Karpas-422 (cell line): ENCODE data around the gene NFIA. TPM values are rescaled to one million over a fixed set of nuclear protein-coding genes. Genes with fewer than 3 reads are reported as not detected.
A peak's percentile ranks its signal among the peaks of the same experiment; 100 is the strongest.

Source experiments
- DNase-seq: peaks from one replicate; pipeline ENCODE4 v3.0.0-alpha.2; 2015
- H2AFZ ChIP-seq: fragments of 200-600 bp; sonication (generic); 2 replicates; pipeline ENCODE4 v1.6.1; 2014; ENCODE audit warnings: antibody characterized with exemption, low read length, mixed read lengths
- H3K27ac ChIP-seq: fragments of 200-600 bp; sonication (generic); 2 replicates; pipeline ENCODE4 v1.5.1; 2014; ENCODE audit warnings: mild to moderate bottlenecking, low read length, moderate library complexity
- H3K27me3 ChIP-seq: fragments of 200-600 bp; sonication (generic); 2 replicates; pipeline ENCODE4 v1.6.1; 2014; ENCODE audit warnings: low read length, mixed read lengths
- H3K36me3 ChIP-seq: fragments of 200-600 bp; sonication (generic); 2 replicates; pipeline ENCODE4 v1.6.1; 2014; ENCODE audit warnings: low read length, mixed read lengths; ENCODE audit not compliant: insufficient read depth
- H3K4me1 ChIP-seq: fragments of 200-600 bp; sonication (generic); 2 replicates; pipeline ENCODE4 v1.6.1; 2014; ENCODE audit warnings: mild to moderate bottlenecking, low read length, mixed read lengths
- H3K4me2 ChIP-seq: fragments of 200-600 bp; sonication (generic); 2 replicates; pipeline ENCODE4 v1.6.1; 2014; ENCODE audit warnings: low read length, low read depth, mild to moderate bottlenecking; ENCODE audit not compliant: poor library complexity, severe bottlenecking
- H3K4me3 ChIP-seq: fragments of 200-600 bp; sonication (generic); 2 replicates; pipeline ENCODE4 v1.5.1; 2014; ENCODE audit warnings: mild to moderate bottlenecking, antibody characterized with exemption, low read length, mixed read lengths
- H3K79me2 ChIP-seq: fragments of 200-600 bp; sonication (generic); 2 replicates; pipeline ENCODE4 v1.6.1; 2014; ENCODE audit warnings: mild to moderate bottlenecking, low read length, mixed read lengths
- H3K9ac ChIP-seq: fragments of 200-600 bp; sonication (generic); 2 replicates; pipeline ENCODE4 v1.6.0; 2014; ENCODE audit warnings: low read length
- H3K9me2 ChIP-seq: fragments of 200-600 bp; sonication (generic), shearing (Covaris generic); replicated peaks from 2 replicates; pipeline ENCODE4 v1.6.0; 2014; ENCODE audit warnings: mild to moderate bottlenecking, low read length, moderate library complexity; ENCODE audit not compliant: insufficient read depth
- H3K9me3 ChIP-seq: fragments of 300-700, 200-600 bp; sonication (generic); 2 replicates; pipeline ENCODE4 v1.6.1; 2014; ENCODE audit warnings: low read length, mixed read lengths
- H4K20me1 ChIP-seq: fragments of 200-600 bp; sonication (generic); 2 replicates; pipeline ENCODE4 v1.6.1; 2014; ENCODE audit warnings: mild to moderate bottlenecking, antibody characterized with exemption, low read length, low read depth; ENCODE audit not compliant: insufficient read depth
- total RNA-seq: library from RNA; depleted of rRNA; stranded (reverse); fragments of >200 nt; shearing (Covaris generic); gene quantifications from 2 replicates; pipeline ENCODE4 v1.2.3, GENCODE V29; 2014; ENCODE audit warnings: low replicate concordance

Gene NFIA
- total RNA-seq, 1 experiment from 2014 or later: 38.3 TPM

- H3K36me3 ChIP-seq: no peaks in the 10 kb centered on the region; the same call in 1 of the 2 replicates
- H4K20me1 ChIP-seq: peaks cover 27% of the 10 kb centered on the region
- no peak for DNase-seq
- no peaks in the 10 kb centered on the region for H3K9me2 ChIP-seq
- H3K9ac ChIP-seq: no peak overlapping the region
- peaks cover 25% of the 10 kb centered on the region for H3K4me1 ChIP-seq
- H3K4me2 ChIP-seq: no peak overlapping the region
- no peaks in the 10 kb centered on the region for H3K79me2 ChIP-seq
- no peak overlapping the region for H3K27ac ChIP-seq
- no peak overlapping the region for H2AFZ ChIP-seq
- H3K4me3 ChIP-seq: no peak overlapping the region
- H3K9me3 ChIP-seq: no peaks in the 10 kb centered on the region
- H3K27me3 ChIP-seq: no peaks in the 10 kb centered on the region
Measured at GRCh38 chr1:61181067-61182038, 99.0 kb downstream of the NFIA start.

DNA sequence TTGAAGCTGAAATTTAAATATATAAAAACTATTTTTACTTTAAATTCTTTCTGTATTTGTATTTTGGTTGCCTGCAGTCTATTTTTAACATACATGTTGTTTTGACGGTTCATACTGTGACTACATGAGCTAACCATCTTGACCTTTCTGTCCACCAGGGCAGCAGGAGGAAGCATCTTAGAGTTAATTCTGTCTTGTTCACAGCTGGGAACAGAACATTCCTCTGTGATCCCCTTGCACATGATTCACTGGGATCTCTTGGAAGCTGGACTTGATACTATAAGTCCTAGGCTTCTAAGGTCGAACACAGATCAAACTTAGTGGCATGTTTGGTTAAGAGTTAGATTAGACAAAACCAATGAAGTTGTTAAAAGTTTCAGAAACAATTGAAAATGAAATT lies 99.7 kb downstream of the NFIA start:
- H3K9me2 ChIP-seq: no peaks in the 10 kb centered on the region
- H3K79me2 ChIP-seq: no peaks in the 10 kb centered on the region
- no peaks in the 10 kb centered on the region for H3K27me3 ChIP-seq

DNA sequence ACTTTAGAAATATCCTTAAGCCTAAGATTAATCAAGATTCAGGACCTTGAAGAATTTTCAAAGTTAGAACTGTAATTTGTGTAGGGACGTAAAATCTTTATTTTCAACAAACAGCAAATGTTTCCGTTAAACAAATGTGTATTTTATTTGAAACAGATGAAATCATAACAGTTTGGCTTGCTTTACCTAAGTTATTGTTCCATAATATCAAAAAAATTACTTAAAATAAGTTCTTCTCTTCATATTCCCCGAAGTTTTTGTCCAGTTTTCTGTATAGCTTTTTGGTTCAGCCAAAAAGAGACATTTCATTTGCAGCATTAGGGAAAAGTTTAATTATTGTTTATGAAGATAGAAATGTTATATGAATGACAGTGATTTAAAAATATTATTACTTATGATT lies 100.1 kb downstream of the NFIA start:
- H3K4me3 ChIP-seq: no peak overlapping the region
- peaks cover 38% of the 10 kb centered on the region for H4K20me1 ChIP-seq
- no peak for DNase-seq
- H3K27me3 ChIP-seq: no peaks in the 10 kb centered on the region
- H3K9me3 ChIP-seq: no peaks in the 10 kb centered on the region
- H3K4me2 ChIP-seq: no peak overlapping the region
- peaks cover 22% of the 10 kb centered on the region for H3K4me1 ChIP-seq
- no peaks in the 10 kb centered on the region for H3K79me2 ChIP-seq
- no peak overlapping the region for H2AFZ ChIP-seq
- no peaks in the 10 kb centered on the region for H3K9me2 ChIP-seq
- H3K36me3 ChIP-seq: no peaks in the 10 kb centered on the region
- no peak overlapping the region for H3K27ac ChIP-seq
- no peak overlapping the region for H3K9ac ChIP-seq

More for the DNA sequence above, 99.7 kb downstream of the NFIA start:
- Histone ChIP-seq H2AFZ (no peak overlapping the region), H3K36me3 (no peaks in the 10 kb centered on the region; the same call in 1 of the 2 replicates), H3K4me2 (no peak overlapping the region), H3K9ac (no peak overlapping the region), H4K20me1 (peaks cover 33% of the 10 kb centered on the region), H3K4me1 (peaks cover 24% of the 10 kb centered on the region), H3K4me3 (no peak overlapping the region), H3K9me3 (no peaks in the 10 kb centered on the region), H3K27ac (no peak overlapping the region)
- DNase-seq: no peak

GRCh38 chr1:61183471-61184039 lies 101.2 kb downstream of the NFIA start:
- no peaks in the 10 kb centered on the region for H3K9me2 ChIP-seq
- H3K4me2 ChIP-seq: no peak overlapping the region
- peaks cover 22% of the 10 kb centered on the region for H3K4me1 ChIP-seq
- H3K79me2 ChIP-seq: no peaks in the 10 kb centered on the region
- no peaks in the 10 kb centered on the region for H3K27me3 ChIP-seq
- H3K27ac ChIP-seq: no peak overlapping the region
- no peak for DNase-seq
- H3K9ac ChIP-seq: no peak overlapping the region
- H3K4me3 ChIP-seq: no peak overlapping the region
- H2AFZ ChIP-seq: no peak overlapping the region
- no peaks in the 10 kb centered on the region for H3K36me3 ChIP-seq
- H3K9me3 ChIP-seq: no peaks in the 10 kb centered on the region
- H4K20me1 ChIP-seq: peaks cover 36% of the 10 kb centered on the region

DNA sequence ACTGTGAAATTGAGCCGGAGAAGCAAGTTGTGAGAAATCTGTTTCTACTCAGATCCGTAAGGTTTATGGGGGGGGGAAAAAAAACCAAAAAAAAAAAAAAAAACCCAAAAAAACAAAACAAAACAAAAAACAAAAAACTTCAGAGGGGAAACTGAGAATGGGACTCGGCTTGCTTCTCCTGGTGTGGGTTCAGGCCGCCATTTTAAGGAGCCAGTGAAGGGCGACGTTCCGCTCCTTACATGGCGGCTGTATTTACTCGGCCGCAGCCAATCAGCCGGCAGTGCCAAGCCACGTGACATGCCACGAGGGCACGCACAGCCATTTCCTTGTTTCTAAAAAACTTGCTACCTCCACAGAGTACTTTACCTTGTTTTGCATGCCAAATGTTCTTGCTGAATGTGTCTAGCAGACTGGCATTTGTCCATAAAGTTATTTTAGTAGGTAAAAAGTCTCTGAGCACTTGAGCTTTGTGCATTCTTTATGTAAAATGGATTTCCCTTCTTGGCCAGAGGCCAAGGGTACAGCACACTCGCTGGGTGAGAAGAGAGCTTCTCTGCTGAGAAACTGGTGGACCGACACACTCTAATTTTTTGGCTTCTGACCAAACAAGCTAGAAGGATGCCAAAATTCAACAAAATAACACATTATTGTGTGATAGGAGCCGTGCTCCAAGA lies 101.8 kb downstream of the NFIA start:
- H2AFZ ChIP-seq: no peak overlapping the region
- H3K9ac ChIP-seq: no peak overlapping the region
- H3K4me3 ChIP-seq: no peak overlapping the region; the same call in 1 of the 2 replicates
- H3K79me2 ChIP-seq: no peaks in the 10 kb centered on the region
- DNase-seq: peak; percentile 92
- no peaks in the 10 kb centered on the region for H3K27me3 ChIP-seq
- H3K27ac ChIP-seq: no peak overlapping the region
- peaks cover 30% of the 10 kb centered on the region for H4K20me1 ChIP-seq
- H3K4me1 ChIP-seq: peaks cover 22% of the 10 kb centered on the region
- no peaks in the 10 kb centered on the region for H3K36me3 ChIP-seq
- peak overlapping the region; percentile 32 for H3K4me2 ChIP-seq
- no peaks in the 10 kb centered on the region for H3K9me3 ChIP-seq
- H3K9me2 ChIP-seq: no peaks in the 10 kb centered on the region

DNA sequence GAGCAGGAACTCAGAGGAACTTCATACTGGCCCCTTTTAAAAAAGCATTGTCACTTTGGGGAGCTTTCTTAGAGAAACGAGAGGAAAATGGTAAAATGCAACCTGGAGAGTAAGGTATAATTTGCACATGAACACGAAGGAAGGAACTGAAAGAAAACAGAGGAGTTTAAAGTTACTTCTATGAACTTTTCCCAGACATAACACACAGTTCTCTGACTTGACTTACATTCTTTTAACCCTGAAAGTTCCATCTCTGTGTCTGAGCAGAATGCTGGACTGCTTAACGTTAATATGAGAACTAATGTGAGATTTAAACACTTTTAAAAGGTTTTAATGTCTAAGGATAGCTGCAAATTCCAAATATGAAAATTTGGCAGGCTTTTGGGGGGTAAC lies 102.3 kb downstream of the NFIA start:
- Histone ChIP-seq H3K4me2 (peak overlapping the region; percentile 32), H3K4me1 (peaks cover 22% of the 10 kb centered on the region), H3K36me3 (no peaks in the 10 kb centered on the region), H3K27ac (no peak overlapping the region), H3K9me3 (no peaks in the 10 kb centered on the region), H3K9ac (no peak overlapping the region), H3K4me3 (no peak overlapping the region; the same call in 1 of the 2 replicates), H3K27me3 (no peaks in the 10 kb centered on the region), H3K79me2 (no peaks in the 10 kb centered on the region), H2AFZ (no peak overlapping the region), H3K9me2 (no peaks in the 10 kb centered on the region), H4K20me1 (peaks cover 28% of the 10 kb centered on the region)
- DNase-seq: no peak

DNA sequence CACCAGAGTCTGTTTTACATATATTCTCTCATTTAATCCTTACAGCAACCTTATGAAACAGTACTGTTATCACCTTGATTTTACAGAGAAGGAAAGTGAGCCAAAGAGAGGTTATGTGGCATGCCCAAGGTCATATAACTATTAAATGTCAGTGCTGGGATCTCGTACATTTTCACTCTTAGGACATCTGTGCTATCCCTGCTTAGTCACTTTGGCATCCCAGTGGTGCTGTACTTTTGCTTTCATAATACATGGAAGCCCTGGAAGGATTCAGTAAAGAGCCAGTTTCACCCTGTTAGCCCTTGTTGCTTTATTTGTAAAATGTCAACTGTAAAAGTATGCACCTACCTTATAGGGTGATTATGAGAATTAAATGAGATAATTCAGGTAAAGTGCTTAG lies 104.4 kb downstream of the NFIA start:
- Histone ChIP-seq H3K9me2 (no peaks in the 10 kb centered on the region), H2AFZ (no peak overlapping the region), H3K79me2 (no peaks in the 10 kb centered on the region), H3K27me3 (no peaks in the 10 kb centered on the region), H3K4me3 (no peak overlapping the region), H3K4me2 (no peak overlapping the region), H3K27ac (no peak overlapping the region), H3K4me1 (peaks cover 22% of the 10 kb centered on the region), H4K20me1 (peaks cover 20% of the 10 kb centered on the region), H3K36me3 (no peaks in the 10 kb centered on the region), H3K9me3 (no peaks in the 10 kb centered on the region), H3K9ac (no peak overlapping the region)
- no peak for DNase-seq
